Activated CD4-positive, alpha-beta T cell treated with anti-CD3 and anti-CD28 coated beads for 36 hours (primary cell): ENCODE measurements around the gene SIGLEC11. TPM values are rescaled to one million over a fixed set of nuclear protein-coding genes. Genes with fewer than 3 reads are reported as not detected.

ENCODE experiments used
- total RNA-seq, 2 experiments: library from RNA; stranded (reverse); gene quantifications; one replicate each; pipeline ENCODE4 v1.2.3, GENCODE V29; 2021

The SIGLEC11 gene
- total RNA-seq, 2 experiments from 2014 or later, result not detected

Other genes starting within 250 kb of the SIGLEC11 start
- 1 to 10 TPM; 1.9 to 2.1 TPM for gene TSKS, start 197.9 kb downstream of the SIGLEC11 start, total RNA-seq
- 100 to 1,000 TPM in 1 of 2 experiments, 10 to 100 TPM in 1; 79.4 to 102 TPM for gene AP2A1, start 194.2 kb downstream of the SIGLEC11 start, total RNA-seq
- 10 to 100 TPM; 15.6 to 18.8 TPM for gene FUZ, start 147.9 kb downstream of the SIGLEC11 start, total RNA-seq
- gene MED25, start 142.9 kb downstream of the SIGLEC11 start, total RNA-seq, result 10 to 100 TPM; 39.6 to 49.9 TPM
- 100 to 1,000 TPM in 1 of 2 experiments, 10 to 100 TPM in 1; 76.9 to 104 TPM for gene PTOV1, start 110.0 kb downstream of the SIGLEC11 start, total RNA-seq
- gene PNKP, start 93.6 kb downstream of the SIGLEC11 start, total RNA-seq, result 10 to 100 TPM; 59.5 to 65.7 TPM
- 10 to 100 TPM; 16.1 to 20.3 TPM for gene AKT1S1, start 83.8 kb downstream of the SIGLEC11 start, total RNA-seq
- gene TBC1D17, start 83.5 kb downstream of the SIGLEC11 start, total RNA-seq, result 10 to 100 TPM; 29.1 to 29.6 TPM
- gene IL4I1, start 64.3 kb downstream of the SIGLEC11 start, total RNA-seq, result 10 to 100 TPM; 21.2 to 22.2 TPM
- gene ATF5, start 32.0 kb downstream of the SIGLEC11 start, total RNA-seq, result 10 to 100 TPM; 12.5 to 14.1 TPM
- gene NUP62, start 31.7 kb downstream of the SIGLEC11 start, total RNA-seq, result 100 to 1,000 TPM; 127 to 188 TPM
- gene VRK3, start 64.2 kb upstream of the SIGLEC11 start, total RNA-seq, result 10 to 100 TPM; 52.4 to 61.2 TPM
- 10 to 100 TPM; 10.9 to 12.5 TPM for gene ZNF473, start 64.8 kb upstream of the SIGLEC11 start, total RNA-seq
- gene IZUMO2, start 202.1 kb upstream of the SIGLEC11 start, total RNA-seq, result not detected
- not detected for gene MYH14, start 242.4 kb upstream of the SIGLEC11 start, total RNA-seq